GM19467 (cell line): ENCODE measurements around the gene NLRC5.
A peak's percentile ranks its signal among the peaks of the same experiment; 100 is the strongest.

Experiments
- ATAC-seq: cut with Tn5 transposase; IDR thresholded peaks from one replicate; pipeline ENCODE4 v1.9.1; 2021; ENCODE audit warnings: mild to moderate bottlenecking, moderate library complexity; ENCODE audit not compliant: unreplicated experiment

The NLRC5 gene

DNA sequence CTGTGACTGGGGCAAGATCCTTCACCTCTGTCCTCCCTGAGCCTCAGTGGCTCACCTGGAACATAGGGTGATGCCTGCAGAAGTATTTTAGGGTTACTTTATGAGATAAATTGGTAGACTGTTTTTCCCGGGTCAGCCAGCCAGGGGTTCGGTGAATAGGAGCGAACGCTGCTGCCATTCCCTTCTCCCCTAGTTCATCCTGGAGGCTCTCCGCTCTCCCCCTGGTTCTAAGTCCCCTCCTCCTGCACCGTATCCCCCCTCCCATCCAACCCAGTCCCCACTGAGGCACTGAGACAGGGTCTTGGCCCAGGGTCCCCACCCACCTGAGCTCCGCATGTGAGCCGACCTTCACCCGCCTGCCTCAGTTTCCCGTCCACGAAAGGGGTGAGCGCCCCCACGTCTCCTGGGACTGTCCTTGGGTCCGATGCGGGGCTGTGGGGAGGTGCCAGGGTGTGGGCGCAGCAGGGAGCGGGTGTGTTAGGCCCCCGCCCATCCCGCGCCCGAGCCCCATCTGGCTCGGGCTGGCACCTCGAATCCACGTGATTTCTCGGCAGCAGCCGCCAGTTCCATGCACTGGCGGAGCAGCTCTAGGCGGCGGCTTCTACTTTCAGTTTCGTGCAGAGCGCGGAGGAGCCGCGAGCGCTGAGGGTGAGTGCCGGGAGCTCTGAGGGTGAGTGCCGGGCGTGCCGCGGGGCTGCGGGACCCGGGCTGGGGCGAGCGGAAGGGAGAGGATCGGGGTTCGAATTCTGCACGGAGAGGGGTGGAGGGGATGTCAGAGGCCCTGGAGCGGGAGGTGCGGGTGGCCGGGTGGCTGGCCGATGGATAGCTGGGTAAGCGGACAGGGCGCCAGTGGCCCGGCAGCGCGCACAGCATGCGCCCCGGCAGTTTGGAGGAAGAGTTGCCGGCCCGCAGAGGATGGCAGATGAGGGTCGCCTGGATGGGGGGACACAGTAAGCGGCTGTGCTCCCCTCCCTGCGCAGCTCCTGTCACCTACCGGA is at the start of gene NLRC5:
NLRC5 (plus strand) TSS at position 610 of the 998 bp plus-strand sequence. CDS start 31,156 bp downstream, outside the sequence.
- peak; percentile 73 for ATAC-seq

GRCh38 chr16:56939801-56940200 is 49.6 kb upstream of the NLRC5 start:
- no peak for ATAC-seq

DNA sequence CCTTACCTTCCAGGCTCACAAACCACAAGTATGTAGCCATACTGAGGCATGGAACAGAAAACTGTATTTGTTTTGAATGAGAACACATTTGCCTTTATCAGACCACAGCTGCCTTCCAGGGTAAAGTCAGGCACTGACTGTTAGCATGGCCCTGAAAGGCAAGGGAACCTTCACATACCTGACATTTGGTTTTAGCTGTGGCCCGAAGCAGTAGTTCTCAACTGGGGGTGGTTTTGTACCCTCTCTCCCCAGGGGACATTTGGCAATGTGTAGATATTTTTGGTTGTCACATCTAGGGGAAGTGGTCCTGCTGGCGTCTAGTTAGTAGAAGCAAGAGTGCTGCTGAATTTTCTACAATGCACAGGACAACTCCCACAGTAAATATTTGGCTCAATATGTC is 48.3 kb upstream of the NLRC5 start:
- ATAC-seq: no peak

GRCh38 chr16:56941856-56942331 is 47.5 kb upstream of the NLRC5 start:
- no peak for ATAC-seq

DNA sequence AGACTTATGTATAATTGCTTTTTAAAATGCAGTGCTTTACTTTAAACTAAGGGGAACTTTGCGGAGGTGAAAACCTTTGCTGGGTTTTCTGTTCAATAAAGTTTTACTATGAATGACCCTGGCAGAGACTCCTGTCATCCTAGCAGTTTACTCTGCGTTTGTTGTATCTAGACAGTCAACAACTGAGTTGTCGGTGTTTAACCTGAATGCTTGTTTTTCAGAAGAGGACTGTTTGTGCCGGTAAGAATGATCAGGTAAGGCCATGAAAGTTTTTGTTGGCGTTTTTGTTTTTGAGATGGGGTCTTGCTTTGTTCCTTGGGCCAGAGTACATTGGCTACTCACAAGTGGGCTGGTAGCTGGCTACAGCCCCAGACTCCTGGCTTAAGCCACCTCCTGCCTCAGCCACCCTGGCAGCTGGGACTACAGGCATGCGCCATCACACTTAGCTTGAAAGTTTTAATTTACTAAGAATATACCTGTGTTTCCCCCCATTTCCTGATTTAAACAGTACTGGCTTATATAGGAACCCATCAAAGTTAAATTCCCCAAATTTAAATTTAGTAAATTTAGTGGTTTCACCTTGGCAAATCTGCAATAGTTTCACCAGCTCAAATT is 45.5 kb upstream of the NLRC5 start:
- no peak for ATAC-seq

DNA sequence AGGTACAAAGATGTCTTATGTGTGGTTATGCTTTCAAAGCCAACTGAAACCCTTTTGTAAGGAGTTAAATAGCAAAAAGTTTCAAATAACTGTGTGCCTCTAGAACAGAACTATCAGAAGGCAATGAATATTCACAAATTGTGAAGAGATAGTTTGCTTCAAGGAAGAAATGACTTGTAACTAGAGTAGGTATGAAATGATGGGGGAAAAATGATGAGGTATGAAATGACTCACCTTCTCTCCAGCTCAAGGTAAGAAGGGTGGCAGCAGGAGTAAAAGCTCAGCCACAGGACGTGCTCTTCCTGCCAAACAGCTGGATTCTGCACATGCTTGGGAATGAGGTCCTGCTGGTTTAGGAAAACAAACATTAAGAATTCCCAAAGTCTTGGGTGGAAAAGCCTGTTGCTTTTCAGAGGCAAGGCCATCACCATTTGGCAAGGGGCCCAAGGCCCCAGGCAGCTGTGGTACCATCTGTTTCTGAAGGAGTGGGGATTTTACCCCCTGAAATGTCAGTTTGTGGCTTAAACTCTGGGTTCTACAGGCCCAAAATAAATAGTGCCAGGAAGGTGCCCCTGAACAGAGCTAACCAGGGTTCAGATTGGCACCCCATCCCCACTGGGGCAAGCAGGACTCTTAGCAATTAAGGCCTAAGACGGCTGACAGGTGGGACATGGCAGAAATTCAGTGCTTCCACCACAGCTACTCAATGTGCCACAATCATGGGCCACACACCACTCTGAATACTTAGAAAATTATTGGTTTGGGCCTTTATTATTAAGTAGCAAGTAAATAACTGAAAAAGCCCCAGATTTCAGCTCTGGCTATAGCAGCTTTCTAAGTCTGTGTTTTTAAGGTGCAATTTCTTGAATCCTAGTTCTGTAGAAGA is 44.2 kb upstream of the NLRC5 start:
- ATAC-seq: no peak

DNA sequence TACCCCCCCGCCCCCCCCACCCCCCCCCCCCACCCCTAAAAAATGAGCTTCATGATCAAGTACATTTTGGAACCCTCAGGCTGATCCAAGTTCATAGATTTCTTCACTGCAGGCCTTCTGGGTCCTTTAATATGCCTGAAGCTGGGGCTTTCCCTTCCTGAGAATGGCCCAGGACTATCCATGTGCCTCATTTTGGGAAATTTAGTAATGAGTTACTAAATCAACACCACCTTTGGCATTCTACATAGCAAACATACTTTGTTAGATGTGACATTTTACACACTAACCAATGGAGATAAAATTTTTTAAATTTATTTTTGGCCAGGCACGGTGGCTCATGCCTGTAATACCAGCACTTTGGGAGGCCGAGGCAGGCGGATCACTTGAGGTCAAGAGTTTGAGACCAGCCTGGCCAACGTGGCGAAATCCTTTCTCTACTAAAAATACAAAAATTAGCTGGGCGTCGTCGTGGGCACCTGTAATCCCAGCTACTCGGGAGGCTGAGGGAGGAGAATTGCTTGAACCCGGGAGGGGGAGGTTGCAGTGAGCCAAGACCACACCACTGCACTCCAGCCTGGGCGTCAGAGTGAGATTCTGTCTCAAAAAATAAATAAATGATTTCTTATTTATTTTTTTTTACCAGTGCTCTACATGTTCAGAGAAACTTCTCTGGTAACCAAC is 43.4 kb upstream of the NLRC5 start:
- no peak for ATAC-seq

DNA sequence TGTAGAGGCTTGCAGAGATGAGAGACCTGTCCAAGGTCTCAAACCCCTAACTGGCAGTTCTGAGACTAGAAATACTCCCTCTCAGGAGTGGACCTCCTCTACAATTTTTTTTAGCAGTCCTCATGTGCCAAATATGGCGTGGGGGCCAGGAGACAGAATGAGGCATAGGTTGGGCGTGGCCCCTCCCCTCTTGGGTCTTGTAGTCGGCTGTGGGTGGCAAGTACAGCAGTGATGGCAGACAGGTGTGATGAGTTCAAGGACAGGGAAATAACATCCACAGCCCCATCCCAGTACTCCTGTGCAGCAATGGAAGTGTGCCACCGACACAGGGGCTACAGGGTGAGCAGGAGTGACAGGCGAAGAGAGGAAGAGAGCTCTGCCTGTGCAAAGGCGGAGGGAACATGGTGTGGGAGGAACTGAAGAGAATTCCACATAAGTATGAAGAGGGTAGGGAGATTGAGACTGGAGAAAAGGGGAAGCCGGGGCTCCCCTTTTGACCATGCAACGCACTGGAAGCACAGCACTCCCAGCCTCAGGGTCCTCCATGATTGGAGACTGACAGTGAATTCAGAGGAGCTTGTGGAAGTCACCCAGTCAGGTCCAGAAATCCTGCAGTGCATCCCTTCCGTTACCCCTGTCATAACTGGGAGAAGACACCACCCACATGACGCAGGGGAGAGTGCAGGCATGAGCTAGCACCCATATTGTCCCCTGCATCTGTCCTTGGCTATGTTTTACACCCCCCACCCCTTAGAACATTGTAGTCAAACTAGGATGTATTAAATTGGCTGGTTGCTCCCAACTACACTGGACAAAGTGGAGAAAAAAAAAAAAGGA is 42.4 kb upstream of the NLRC5 start:
- no peak for ATAC-seq

DNA sequence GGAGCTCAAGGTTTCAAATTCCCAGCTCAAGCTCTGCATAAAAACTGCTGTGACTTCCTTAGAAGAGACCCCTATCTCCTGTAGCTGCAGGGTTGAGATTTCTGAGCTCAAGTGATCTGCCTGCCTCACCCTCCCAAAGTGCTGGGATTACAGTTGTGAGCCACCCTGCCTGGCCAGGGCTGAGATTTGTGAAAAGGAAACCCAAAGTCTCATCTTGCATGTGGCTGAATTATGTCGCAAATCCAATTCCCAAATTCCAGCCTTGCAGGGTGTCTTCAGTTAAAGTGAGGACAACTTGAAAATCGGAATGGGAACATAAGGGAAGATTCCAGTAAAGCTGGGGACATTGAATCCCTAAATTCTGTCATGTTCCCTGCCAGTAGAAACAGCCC is 41.8 kb upstream of the NLRC5 start:
- ATAC-seq: no peak

DNA sequence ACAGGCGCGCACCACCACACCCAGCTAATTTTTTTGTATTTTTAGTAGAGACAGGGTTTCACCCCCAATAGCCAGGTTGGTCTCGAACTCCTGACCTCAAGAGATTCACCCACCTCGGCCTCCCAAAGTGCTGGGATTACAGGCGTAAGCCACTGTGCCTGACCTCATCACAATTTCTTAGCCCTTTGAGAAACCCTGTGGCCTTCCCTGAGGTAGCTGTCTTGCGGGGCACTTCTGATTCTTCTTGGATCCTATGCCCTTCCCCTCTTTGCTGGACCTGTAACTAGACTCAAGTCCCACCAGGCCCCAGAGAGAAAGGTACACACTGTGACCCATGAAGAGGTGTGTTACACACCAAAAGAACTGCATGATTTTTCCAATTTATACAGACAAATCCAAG is 41.1 kb upstream of the NLRC5 start:
- ATAC-seq: no peak

DNA sequence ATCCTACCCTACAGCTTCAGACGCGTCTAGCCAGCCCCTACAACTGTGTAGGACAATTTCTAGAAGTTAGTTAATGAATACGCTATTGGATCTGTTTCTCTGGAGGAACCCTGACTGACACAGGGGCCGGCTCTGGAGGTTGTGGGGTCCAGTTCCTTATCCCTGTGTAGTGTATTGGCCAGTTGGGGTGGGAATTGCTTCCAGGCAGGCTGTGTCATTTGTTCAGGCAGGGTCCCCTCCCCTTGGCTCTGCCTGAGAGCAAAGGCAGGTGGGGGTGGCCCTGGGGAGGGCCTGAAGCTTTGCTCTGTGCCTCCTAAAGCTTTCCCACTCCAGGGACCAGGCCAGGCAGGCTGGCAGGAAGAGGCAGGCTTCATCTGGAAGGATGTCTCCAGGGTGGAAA is 39.3 kb upstream of the NLRC5 start:
- no peak for ATAC-seq

DNA sequence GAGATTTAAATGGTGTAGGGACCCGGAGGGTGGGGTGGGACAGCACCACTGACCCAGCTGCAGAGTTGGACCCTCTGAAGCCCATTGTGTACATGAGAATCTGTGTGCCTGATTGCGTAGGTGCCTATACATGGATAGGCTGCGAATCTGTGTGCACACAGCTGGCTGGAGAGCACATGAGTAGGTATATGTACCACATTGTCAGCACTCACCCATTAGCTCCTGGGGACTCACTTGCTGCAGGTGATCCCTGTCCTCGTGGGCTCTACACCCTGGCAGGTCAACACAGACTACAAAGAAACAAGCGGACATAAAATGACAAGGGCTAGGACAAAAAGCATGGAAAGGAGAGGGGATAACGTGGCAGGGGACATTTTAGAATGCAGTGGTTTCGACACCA is 38.9 kb upstream of the NLRC5 start:
- ATAC-seq: no peak

GRCh38 chr16:56950881-56951771 is 38.2 kb upstream of the NLRC5 start:
- ATAC-seq: peak; percentile 41

- ATAC-seq: no peak
Observed at GRCh38 chr16:56953006-56953405, 36.4 kb upstream of the NLRC5 start.

GRCh38 chr16:56956076-56956475 is 33.3 kb upstream of the NLRC5 start:
- ATAC-seq: no peak

- ATAC-seq: no peak
Observed at GRCh38 chr16:56956756-56957155, 32.6 kb upstream of the NLRC5 start.

GRCh38 chr16:56960681-56961281 is 28.6 kb upstream of the NLRC5 start:
- no peak for ATAC-seq

DNA sequence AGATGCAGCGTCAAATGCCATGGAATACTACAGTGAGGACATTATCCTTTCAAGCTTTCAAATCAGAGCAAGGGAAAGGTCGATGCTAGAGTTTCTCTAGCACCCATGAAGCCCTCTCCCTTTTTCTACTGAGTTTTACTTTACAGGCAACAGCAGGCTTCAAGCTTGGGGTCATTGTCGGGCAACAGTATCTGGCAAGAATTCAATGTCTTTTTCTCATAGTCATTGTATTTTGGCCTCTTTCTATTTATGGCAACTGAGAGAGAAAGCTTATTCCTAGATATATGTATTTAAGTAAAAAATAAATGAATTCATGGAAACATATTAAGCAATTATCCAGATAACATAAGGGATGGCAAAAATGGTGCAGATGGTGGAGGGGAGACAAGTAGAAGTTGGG is 28.0 kb upstream of the NLRC5 start:
- ATAC-seq: no peak
